Epithelial cell of alveolus of lung (primary cell): ENCODE data around the gene ZNF618. TPM values are rescaled to one million over a fixed set of nuclear protein-coding genes. Genes with fewer than 3 reads are reported as not detected.

ENCODE experiments used
- total RNA-seq: library from RNA; depleted of rRNA; stranded (reverse); fragments of >200 nt; gene quantifications from 2 replicates; pipeline ENCODE4 v1.2.1, GENCODE V29; 2015

Gene ZNF618, protein sequence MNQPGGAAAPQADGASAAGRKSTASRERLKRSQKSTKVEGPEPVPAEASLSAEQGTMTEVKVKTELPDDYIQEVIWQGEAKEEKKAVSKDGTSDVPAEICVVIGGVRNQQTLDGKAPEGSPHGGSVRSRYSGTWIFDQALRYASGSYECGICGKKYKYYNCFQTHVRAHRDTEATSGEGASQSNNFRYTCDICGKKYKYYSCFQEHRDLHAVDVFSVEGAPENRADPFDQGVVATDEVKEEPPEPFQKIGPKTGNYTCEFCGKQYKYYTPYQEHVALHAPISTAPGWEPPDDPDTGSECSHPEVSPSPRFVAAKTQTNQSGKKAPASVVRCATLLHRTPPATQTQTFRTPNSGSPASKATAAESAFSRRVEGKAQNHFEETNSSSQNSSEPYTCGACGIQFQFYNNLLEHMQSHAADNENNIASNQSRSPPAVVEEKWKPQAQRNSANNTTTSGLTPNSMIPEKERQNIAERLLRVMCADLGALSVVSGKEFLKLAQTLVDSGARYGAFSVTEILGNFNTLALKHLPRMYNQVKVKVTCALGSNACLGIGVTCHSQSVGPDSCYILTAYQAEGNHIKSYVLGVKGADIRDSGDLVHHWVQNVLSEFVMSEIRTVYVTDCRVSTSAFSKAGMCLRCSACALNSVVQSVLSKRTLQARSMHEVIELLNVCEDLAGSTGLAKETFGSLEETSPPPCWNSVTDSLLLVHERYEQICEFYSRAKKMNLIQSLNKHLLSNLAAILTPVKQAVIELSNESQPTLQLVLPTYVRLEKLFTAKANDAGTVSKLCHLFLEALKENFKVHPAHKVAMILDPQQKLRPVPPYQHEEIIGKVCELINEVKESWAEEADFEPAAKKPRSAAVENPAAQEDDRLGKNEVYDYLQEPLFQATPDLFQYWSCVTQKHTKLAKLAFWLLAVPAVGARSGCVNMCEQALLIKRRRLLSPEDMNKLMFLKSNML
- 11.4 and 19.6 TPM in 2 replicates for total RNA-seq

DNA sequence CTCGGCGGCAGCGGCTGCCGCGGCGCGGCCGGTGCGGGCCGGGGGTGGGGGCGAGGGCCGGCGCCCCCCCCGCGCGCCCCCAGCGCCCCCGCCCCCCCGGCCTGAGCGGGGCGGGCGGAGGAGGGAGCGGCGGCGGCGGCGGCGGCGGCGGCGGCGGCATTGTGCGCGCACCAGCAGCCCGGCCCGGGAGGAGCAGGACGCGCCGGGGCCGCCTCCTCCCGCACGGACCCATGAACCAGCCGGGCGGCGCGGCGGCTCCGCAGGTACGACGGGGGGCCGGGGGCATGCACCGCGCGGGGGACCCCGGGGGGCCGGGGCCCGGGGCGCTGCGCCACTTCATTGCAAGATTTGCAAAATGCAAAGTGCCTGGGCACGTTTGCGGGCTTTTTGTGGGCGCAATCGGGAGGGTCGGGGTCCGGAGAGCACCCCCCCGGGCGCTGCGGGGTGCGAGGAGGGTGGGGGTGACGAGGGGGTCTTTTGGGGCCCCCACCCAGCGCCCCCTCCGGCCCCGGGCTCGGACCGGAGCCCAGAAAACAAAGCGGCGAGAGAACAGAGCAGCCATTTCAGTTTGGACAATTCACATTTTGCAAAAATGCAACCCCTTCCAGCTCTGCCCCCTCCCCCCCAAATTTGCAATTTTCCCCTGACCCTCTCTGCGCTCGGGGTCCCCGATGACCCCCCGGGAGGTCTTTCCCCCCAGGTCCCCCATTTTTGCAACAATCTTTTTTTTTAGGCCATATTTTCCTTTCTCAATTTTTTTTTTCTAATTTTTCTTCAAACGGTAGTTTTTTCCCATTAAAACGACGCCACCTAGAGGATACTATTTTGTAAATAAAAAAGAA, at the start of gene ZNF618:
TSS of gene ZNF618 (plus strand) at position 159 of the 842 bp plus-strand sequence. CDS start at position 231, 72 bp downstream.

GRCh38 chr9:114078021-114078780, 202.1 kb downstream of the ZNF618 start, which contains the start of gene AMBP:
AMBP (minus strand) TSS chr9:114078300; CDS start chr9:114078209, 91 bp downstream.

GRCh38 chr9:114098936-114099668, 223.0 kb downstream of the ZNF618 start, which contains the start of gene KIF12:
KIF12 (minus strand) TSS chr9:114099292; CDS start chr9:114099276, 16 bp downstream.

Other genes with a start within 250 kb of the ZNF618 start
- not detected in 2 replicates for gene AMBP, start 202.0 kb downstream of the ZNF618 start, total RNA-seq
- gene KIF12, start 223.0 kb downstream of the ZNF618 start, total RNA-seq, result under 0.01 TPM in 1 of 2 replicates, not detected in the other